SH-SY5Y (cell line): ENCODE measurements around the gene GAS6.

ENCODE experiments used
- GATA2 ChIP-seq: IDR thresholded peaks from 2 replicates; pipeline ENCODE4 v1.6.1; 2011; ENCODE audit warnings: mild to moderate bottlenecking, low read depth, low read length
- GATA3 ChIP-seq: IDR thresholded peaks from 2 replicates; pipeline ENCODE4 v1.6.1; 2011; ENCODE audit warnings: low read depth, mild to moderate bottlenecking, low read length, moderate library complexity

Gene GAS6

GRCh38 chr13:113846636-113847318 lies 17.1 kb downstream of the GAS6 start:
- TF ChIP-seq GATA3 = no peak
- no peak for TF ChIP-seq GATA2

GRCh38 chr13:113845723-113846635 lies 17.9 kb downstream of the GAS6 start:
- no peak for TF ChIP-seq GATA2
- no peak for TF ChIP-seq GATA3

GRCh38 chr13:113845055-113845454 lies 18.8 kb downstream of the GAS6 start:
- TF ChIP-seq GATA2 (no peak), GATA3 (no peak)

DNA sequence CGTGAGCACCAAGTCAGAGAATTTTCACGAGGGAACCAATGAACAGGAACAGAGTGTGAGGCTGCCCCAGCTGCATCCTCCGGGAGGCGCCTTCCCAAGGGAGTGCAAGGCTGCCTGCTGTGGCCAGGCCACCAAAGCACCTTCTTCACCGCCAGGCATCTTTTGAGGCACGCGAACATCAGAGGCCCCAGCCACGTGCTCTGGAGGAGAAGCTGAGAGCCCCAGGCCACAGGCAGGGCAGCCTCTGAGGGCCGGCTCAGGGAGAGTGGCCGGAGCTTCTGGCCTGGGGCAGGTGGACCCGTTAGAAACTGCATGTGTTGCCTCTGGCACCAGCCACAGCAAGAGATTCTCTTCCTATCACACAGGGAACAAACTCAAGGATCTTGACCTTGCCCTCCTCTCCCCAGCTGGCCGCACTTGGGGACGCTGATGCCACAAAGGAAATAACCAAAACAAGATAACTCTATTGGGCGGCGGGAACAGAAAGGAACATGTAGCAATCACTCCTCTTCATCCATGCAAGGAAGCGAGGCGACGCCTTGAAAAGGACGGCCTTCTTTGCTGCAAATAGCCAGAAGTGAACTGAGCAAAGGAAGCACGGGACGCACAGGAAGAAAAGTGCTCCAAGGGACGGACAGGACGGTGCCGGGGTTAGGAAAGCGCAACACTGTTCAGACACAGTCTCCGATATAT lies 19.9 kb downstream of the GAS6 start:
- TF ChIP-seq GATA2 (no peak), GATA3 (no peak)

DNA sequence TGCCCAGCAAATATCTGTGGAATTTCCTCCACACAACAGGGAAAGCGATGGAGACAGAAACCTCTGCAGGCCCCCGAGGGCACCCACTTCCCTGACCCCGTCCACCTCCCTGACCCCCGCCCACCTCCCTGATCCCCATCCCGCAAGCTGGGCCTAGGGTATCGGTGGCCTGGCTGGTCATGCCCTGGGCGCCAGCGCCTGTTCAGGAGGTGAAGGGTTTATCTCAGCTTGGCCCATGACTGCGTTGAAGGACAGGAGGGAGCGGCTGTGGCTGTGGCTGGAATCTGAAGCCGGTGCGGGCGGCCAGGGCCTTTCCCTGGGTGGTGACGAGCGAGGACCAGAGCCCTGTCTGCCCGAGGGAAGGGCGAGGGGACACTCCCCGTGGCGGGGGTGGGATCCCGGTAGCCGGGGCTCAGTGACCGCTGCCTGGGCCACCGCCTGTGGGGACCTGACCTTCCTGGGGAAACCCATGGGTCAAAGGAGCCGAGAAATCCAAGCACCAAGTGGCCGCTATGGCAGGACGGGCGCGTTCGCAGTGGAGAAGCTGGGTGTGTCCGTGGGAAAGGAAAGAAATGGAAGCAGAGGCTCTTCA lies 20.7 kb downstream of the GAS6 start:
- TF ChIP-seq GATA2 = no peak

DNA sequence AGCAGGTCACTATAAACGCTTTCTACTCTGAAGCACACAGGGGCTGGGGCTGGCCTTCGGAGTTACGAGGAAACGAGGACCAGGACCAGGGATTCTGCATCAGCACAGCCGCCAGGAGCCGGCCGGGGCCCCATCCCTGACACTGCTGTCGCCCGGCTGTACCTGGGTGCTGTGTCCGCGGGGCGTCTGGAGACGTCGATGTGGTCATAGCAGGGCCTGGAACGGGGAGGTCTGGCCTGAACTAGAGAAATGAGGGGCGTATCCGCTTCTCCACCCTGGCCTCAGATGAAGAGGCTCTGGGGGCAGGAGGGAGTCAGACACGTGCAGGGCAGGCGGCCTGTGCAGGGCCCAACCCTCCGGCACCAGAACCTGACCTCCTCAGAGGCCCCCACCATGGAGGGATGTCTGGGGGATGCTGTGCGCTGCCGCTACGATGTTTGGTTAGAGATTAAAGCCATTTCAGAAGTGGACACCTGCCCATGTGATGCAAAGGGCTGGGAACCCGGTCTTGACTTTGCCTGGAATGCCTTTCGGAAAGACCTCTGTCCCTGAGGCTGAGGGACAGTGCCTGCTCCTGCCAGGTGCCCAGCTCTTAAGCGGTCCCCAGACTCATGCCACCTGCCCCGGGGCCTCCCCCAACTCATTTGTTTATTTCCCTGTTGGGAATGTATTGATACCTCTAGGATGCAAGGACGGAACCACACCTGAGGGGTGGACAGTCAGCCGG lies 21.4 kb downstream of the GAS6 start:
- TF ChIP-seq GATA2 (no peak), GATA3 (no peak)

DNA sequence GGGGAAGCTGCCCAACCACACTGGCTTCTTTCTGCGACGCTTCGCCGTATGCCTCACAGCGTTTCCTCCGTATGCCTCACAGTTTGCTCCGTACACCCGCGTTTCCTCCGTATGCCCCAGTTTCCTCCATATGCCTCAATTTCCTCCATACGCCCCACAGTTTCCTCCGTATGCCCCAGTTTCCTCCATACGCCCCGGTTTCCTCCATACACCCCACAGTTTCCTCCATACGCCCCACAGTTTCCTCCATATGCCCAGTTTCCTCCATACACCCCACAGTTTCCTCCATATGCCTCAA lies 22.6 kb downstream of the GAS6 start:
- no peak for TF ChIP-seq GATA2

GRCh38 chr13:113840541-113841352 lies 23.1 kb downstream of the GAS6 start:
- TF ChIP-seq GATA3 = no peak
- TF ChIP-seq GATA2 = no peak

- no peak for TF ChIP-seq GATA3
- TF ChIP-seq GATA2 = no peak
Observed at GRCh38 chr13:113839536-113840204, 24.2 kb downstream of the GAS6 start.

- TF ChIP-seq GATA3 = no peak
- TF ChIP-seq GATA2 = no peak
Observed at GRCh38 chr13:113838711-113839201, 25.1 kb downstream of the GAS6 start.

GRCh38 chr13:113837560-113838355 lies 26.1 kb downstream of the GAS6 start:
- TF ChIP-seq GATA2 (no peak), GATA3 (no peak)

GRCh38 chr13:113836768-113837559 lies 26.9 kb downstream of the GAS6 start:
- TF ChIP-seq GATA2 = no peak
- TF ChIP-seq GATA3 = no peak
